Stimulated activated CD4-positive, alpha-beta T cell treated with anti-CD3 and anti-CD28 coated beads, Interleukin-1b, Interleukin-23, amount 100 ng/mL, for 48 hours (primary cell): ENCODE data around the gene MIER2.
"Not testable (repeated sequence)": the region's sequence is repeated elsewhere in the genome, so short reads cannot be mapped to it uniquely, and the experiment has no call there.

Experiments used
- DNase-seq: peaks from one replicate; pipeline ENCODE4 v3.0.0-alpha.2; 2020

Gene MIER2

GRCh38 chr19:355536-355935 lies 10.9 kb upstream of the MIER2 start:
- not testable (repeated sequence) for DNase-seq

GRCh38 chr19:355134-355533 lies 10.5 kb upstream of the MIER2 start:
- DNase-seq = no peak

GRCh38 chr19:351976-352625 lies 7.5 kb upstream of the MIER2 start:
- DNase-seq = no peak

GRCh38 chr19:347946-348861 lies 3.6 kb upstream of the MIER2 start:
- no peak for DNase-seq

- no peak for DNase-seq
These were observed 804 bp upstream of the MIER2 start for GRCh38 chr19:345320-345879.

- DNase-seq = peak; percentile 12
These were observed 513 bp downstream of the MIER2 start for GRCh38 chr19:343941-344624.

- no peak for DNase-seq
These were observed 1.1 kb downstream of the MIER2 start for GRCh38 chr19:343451-343931.

GRCh38 chr19:342801-343421 lies 1.7 kb downstream of the MIER2 start:
- no peak for DNase-seq

- no peak for DNase-seq
These were observed 2.5 kb downstream of the MIER2 start for GRCh38 chr19:342128-342455.

DNA sequence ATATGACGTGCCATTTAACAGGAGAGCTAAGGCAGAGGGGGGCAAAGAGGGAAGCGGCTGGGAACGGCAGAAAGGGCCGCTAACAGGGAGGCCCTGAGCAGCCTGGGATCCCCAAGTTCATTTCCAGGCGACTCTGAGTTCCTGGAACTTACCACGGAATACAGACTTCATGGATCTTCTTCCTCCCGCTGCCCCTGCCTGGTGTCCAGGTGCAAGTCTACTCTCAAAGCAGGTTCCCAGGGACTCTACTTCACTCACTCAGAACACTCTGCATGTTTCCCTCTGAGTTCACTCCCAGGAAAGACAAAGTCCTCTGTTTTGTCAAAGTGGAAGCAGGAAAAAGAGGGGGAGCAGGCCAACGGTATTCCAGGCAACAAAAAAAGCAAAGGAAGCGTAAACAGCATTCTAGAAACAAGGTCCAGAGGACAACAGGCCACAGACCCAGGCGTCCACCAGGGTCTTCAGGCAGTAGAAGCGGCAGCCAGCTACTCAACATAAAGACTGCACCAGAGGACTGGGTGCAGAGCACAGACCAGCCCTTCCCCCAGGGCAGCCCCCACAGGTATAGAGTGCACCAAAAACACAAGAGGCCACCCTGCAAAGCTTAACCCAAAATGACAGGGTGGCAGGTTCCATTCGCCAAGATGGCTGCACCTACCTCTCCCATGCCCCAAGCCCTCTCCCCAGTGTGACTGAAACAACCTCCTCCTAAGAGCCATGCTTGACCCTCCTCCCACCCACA lies 3.0 kb downstream of the MIER2 start:
- no peak for DNase-seq

DNA sequence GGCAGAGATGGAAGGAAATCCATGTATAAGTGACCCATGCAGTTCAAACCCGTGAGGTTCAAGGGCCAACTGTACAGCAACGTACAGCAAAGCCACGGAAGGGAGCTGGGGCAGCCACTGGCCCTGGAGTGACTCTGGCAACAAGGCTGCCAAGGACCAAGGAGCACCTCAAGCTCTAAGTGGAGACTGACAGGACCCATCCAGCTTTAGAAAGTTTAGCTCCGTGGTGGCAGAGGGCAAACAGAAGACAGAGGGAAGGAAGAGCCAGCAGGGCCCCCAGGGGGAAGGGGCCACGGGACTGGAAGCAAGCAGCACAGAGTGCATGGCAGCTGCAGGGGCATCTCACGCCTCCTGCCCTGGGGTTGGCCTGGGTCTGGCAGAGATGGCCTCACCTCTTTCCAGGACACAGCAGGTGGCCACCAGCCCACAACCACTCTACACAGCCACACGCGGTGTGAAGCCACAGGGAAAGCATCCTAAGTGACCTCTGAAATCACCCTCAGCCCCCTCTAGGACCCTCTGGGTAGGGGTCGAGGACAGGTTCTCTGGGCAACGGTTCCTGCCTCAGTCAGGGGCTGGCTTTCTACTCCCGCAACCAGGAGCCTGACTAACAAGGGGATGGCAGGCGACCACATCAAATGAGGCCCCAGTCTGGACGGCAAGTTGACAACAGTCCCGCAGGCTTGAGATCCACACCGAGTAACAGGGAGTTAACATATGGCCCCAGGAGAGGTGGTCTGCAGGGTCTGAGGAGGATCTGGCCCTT lies 3.8 kb downstream of the MIER2 start:
- DNase-seq = no peak

GRCh38 chr19:339262-339887 lies 5.2 kb downstream of the MIER2 start:
- DNase-seq = no peak

DNA sequence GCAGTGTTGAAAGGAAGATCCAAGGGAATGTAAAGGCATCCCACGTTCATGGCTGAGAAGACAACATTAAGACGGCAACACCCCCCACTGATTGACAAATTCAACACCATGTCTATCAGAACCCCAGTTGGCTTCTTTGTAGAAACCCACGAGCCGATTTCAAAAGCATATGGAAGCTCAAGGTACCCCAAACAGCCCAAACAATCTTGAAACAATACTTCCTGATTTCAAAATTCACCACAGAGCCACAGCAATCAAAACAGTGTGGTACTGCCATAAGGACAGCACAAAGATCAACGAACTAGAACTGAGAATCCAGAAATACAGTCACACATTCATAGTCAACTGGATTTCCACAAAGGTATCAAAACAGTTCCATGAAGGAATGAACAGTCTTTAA lies 6.2 kb downstream of the MIER2 start:
- no peak for DNase-seq

DNA sequence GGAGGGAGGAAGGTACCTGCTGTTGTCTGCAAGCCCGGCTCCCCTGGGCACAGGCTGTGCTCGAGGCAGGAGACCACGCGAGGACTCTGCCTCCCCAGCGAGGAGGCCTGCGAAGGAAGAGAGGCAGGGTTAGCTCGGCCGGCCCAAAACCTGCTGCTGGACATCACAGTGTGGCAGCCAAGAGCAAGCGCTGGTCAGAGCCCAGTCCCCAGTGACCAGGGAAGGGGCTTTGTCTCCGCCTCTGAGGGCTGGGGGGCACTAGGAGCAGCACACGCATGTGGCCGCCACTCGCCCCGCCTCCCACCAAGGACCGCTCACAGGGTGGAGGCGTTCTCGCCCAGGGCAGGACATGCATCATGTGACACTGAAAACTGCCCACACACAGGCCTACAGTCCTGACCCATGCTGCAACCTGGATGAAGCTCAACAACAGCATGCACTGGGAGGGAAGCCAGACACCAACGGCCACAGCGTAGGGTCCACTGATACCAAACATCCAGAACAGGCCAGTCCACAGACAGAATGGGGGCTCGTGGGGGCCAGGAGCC lies 8.5 kb downstream of the MIER2 start:
- DNase-seq = no peak

- DNase-seq = no peak
These were observed 9.0 kb downstream of the MIER2 start for GRCh38 chr19:335486-336066.

DNA sequence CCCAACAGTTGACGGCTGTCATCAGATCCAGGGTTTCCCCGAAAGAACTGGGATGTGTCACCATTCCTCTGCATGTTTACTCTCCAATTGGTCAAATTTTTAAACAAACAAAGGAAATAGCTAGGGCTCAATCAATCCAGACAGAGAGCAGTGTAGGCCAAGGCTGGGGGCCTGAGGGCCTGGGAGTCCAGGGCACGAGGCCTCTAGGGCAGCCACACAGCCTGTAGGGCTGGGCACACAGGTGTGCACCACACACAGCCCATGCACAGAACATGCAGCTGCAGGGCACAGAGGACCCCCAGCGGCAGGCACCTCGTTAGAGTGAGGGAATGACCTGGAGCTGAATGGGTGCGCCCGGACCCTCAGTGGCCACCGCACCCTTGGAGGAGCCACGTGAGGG lies 9.5 kb downstream of the MIER2 start:
- DNase-seq = no peak

DNA sequence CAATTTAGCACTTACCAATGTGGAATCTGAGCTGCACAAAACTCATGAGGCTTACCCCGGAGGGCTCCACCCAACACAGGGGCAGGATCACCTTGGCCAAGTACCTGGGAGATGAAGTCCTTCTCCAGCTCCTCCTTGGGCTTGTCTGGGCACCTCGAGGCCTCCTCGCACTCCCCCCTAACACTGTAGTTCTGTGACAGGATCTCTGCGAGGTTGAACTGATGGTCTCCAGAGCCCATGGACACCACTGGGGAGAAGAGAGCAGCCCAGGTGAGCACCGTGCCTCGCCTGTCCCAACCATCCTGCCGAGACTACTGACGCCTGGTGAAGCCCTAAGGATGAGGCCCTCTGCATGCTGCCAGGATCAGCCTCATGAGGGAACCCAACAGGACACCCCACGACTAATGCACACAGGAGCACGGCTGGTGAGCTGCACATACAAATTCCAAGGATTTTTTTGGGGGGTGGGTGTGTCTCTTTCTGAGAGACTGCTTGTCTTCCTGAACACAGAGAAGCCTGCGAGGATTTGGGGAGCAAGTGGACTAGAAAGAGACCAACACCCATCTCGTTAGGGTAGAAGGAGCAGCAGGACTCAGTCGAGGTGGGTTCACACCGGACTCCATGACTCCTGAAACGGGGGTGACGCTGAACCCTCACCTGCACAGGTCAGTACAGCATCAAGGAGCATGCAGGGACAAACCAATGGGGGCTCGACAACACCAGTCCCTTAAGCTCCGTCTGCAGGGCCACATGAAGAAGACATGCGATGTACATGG lies 10.1 kb downstream of the MIER2 start:
- DNase-seq = no peak

GRCh38 chr19:330503-330902 lies 14.1 kb downstream of the MIER2 start:
- no peak for DNase-seq

GRCh38 chr19:329876-330275 lies 14.7 kb downstream of the MIER2 start:
- DNase-seq = no peak
